ENCODE measurements around the gene NELFCD.
"Not testable (repeated sequence)": the region's sequence is repeated elsewhere in the genome, so short reads cannot be mapped to it uniquely, and the experiment has no call there.

NELFCD gene

GRCh38 chr20:58956078-58956477 lies 25.0 kb upstream of the NELFCD start:
- Histone ChIP-seq H3K4me1 (no peaks in the 10 kb centered on the region), H3K36me3 (no peaks in the 10 kb centered on the region), H3K27ac (no peak overlapping the region), H3K27me3 (no peaks in the 10 kb centered on the region), H3K4me3 (no peak overlapping the region), H3K9me3 (no peaks in the 10 kb centered on the region)
- intact Hi-C loops (cut with DNase I; ENCODE audit: low total_unique reads), result loop anchor here (5.0 kb wide), 1 partner anchor 624 kb away; no protein-coding TSS in a partner anchor
- DNase-seq, result no peak
- TF ChIP-seq CTCF (IDR thresholded peaks at IDR 0.05), result no peak

- Histone ChIP-seq H3K4me3 (no peak overlapping the region), H3K9me3 (no peaks in the 10 kb centered on the region), H3K36me3 (no peaks in the 10 kb centered on the region), H3K27ac (no peak overlapping the region), H3K4me1 (no peaks in the 10 kb centered on the region), H3K27me3 (peaks cover 0 to 11% of the 10 kb centered on the region in 2 donors)
- no peak for TF ChIP-seq CTCF (IDR thresholded peaks at IDR 0.05)
- intact Hi-C loops (cut with DNase I; ENCODE audit: low total_unique reads), result loop anchor here (5.0 kb wide), 1 partner anchor 627 kb away; no protein-coding TSS in a partner anchor
- no peak for DNase-seq
Observed at GRCh38 chr20:58959652-58960051, 21.4 kb upstream of the NELFCD start.

GRCh38 chr20:58963060-58963584 lies 17.9 kb upstream of the NELFCD start:
- H3K27ac ChIP-seq, result no peak overlapping the region
- H3K4me1 ChIP-seq, result no peaks in the 10 kb centered on the region
- peaks cover 0 to 13% of the 10 kb centered on the region in 2 donors for H3K27me3 ChIP-seq
- no peaks in the 10 kb centered on the region for H3K9me3 ChIP-seq
- intact Hi-C loops (cut with DNase I; ENCODE audit: low total_unique reads), result no loop called here
- no peak for TF ChIP-seq CTCF (IDR thresholded peaks at IDR 0.05)
- H3K36me3 ChIP-seq, result no peaks in the 10 kb centered on the region
- no peak overlapping the region for H3K4me3 ChIP-seq
- DNase-seq, result no peak

GRCh38 chr20:58963922-58964321 lies 17.1 kb upstream of the NELFCD start:
- intact Hi-C loops (cut with DNase I; ENCODE audit: low total_unique reads), result not testable (repeated sequence)

GRCh38 chr20:58965270-58966064 lies 15.6 kb upstream of the NELFCD start:
- no peak for TF ChIP-seq CTCF (IDR thresholded peaks at IDR 0.05)
- Histone ChIP-seq H3K4me3 (no peak overlapping the region), H3K27me3 (peaks cover 0 to 13% of the 10 kb centered on the region in 2 donors), H3K27ac (no peak overlapping the region), H3K4me1 (no peaks in the 10 kb centered on the region), H3K36me3 (no peaks in the 10 kb centered on the region), H3K9me3 (no peaks in the 10 kb centered on the region)
- no peak for DNase-seq
- intact Hi-C loops (cut with DNase I; ENCODE audit: low total_unique reads), result no loop called here

More at GRCh38 chr20:58963922-58964321, 17.1 kb upstream of the NELFCD start:
- not testable (repeated sequence) for H3K9me3 ChIP-seq, H3K36me3 ChIP-seq, DNase-seq, H3K4me1 ChIP-seq, H3K27ac ChIP-seq, H3K4me3 ChIP-seq
- H3K27me3 ChIP-seq, result peaks cover 0 to 13% of the 10 kb centered on the region in 2 donors

- Histone ChIP-seq H3K27me3 (peaks cover 0 to 4% of the 10 kb centered on the region in 2 donors), H3K4me3 (no peak overlapping the region), H3K36me3 (no peaks in the 10 kb centered on the region), H3K9me3 (no peaks in the 10 kb centered on the region), H3K4me1 (no peaks in the 10 kb centered on the region), H3K27ac (no peak overlapping the region)
- no peak for TF ChIP-seq CTCF (IDR thresholded peaks at IDR 0.05)
- DNase-seq, result no peak
- intact Hi-C loops (cut with DNase I; ENCODE audit: low total_unique reads), result no loop called here
Observed at GRCh38 chr20:58967652-58968429, 13.2 kb upstream of the NELFCD start.

All from tibial artery (tissue), 4 donors.